GM15510 (cell line): ENCODE results near the gene DLG2.

ENCODE experiments used
- POLR2A ChIP-seq: IDR thresholded peaks from 3 replicates; pipeline ENCODE4 v1.6.1; 2011; ENCODE audit warnings: borderline replicate concordance; ENCODE audit not compliant: insufficient read length; ENCODE audit errors: extremely low read depth

DLG2 gene

DNA sequence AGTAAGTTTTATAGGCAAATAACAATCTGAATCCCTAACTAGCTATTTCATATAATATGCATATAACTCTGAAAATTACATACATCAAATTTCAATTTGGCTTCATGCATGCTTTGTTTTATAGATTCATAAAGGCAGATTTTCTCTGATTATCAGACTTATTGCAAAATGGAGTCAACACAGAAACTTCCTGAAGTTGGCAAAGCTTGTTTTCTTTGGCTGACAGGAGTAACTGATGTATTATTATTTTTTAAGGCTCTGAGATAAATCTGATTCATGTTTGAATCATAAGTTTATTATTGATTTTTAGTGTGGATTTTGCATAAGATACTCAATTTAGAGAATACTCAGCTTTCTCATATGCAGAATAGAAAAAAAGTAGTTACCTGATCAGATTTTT is 1984.6 kb downstream of the DLG2 start:
- TF ChIP-seq POLR2A = no peak

DNA sequence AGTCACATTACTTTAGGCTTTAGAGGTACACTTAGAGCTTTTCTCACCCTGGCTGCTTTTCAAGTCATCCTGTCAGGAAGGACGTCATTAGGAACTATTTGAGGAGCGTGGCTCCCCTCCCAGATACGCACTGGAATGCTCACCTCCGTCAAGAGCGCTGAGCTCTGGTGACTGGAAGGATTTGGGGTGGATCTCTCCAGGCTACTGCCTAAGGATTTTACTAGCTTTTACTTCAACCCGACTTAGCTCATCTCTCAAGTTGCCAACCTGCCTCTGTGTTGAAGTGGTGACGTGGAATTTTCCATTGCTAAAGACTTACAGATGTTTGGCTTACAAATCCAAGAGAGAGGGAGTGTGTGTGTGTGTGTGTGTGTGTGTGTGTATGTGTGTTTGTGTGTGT is 1985.6 kb downstream of the DLG2 start:
- no peak for TF ChIP-seq POLR2A

DNA sequence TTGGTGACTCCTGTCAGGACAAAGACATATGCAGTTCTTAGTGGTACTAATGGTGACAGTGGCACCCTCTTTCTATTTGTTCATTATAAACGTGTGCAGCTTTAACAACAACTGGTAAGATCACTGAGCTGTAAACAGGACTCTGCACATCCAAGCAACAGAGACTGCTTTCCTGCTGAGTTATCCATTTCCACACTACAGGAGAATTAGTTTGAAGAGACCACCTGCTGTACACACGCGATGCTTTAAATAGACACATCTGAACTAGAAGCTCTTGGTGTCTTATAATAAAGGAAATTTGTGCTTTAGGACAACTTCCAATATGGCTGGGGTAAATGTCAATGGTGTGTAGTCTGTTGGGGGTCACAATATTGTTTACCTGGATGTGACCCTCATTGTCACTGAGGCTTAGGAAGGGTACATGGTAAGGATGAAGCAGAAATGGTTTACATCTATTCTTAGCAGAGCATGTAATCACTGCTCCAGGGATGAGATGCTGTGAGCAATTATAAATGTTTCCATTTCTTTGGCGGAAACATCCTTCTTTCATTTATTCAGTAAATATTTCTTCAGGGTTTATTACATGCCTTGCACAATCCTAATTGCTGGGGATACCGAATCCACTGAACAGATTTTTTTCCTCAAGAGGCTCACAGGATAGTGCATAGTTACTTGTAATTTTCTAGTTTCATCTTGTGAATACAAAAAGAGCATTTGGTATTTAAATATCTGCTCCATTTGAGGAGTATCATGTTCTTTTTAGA is 1987.0 kb downstream of the DLG2 start:
- TF ChIP-seq POLR2A = no peak

- no peak for TF ChIP-seq POLR2A
Observed at GRCh38 chr11:83635166-83635565, 1992.0 kb downstream of the DLG2 start.

DNA sequence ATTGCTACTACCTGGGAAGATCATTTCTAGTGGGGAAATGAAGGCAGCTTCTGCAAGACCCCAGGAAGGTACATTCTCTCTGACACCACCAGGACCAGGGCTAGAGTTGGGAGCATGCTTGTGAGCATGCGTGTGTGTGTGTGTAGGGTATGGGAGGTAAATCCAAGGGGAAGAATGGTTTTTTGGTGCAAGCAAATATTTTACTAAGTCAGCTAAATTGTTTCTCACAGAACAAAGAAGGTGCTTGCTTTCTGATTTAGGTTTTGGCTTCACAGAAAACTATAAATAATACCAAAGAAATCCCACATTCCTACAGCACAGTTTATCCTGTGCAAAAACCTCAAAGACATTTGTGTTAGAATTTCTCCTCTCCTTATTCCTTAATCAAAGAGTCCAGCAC is 1996.9 kb downstream of the DLG2 start:
- TF ChIP-seq POLR2A = no peak

DNA sequence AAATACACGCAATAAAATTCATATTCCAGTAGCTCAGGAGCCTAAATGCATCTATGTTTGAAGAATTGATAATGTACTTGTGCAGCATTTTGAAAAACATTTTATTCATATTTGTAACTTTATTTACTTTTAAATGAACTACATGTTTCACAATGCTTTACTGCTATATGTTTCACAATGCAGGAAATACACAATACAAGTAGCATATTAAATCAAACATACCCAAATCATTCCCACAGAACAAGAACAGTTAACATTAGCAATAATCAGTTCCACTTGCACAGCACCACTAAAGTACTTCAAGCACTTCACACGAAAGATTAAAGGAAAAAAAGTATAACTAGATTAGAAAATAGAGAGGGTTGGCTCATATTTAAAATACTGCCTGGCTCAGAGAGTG is 1997.4 kb downstream of the DLG2 start:
- TF ChIP-seq POLR2A = no peak

DNA sequence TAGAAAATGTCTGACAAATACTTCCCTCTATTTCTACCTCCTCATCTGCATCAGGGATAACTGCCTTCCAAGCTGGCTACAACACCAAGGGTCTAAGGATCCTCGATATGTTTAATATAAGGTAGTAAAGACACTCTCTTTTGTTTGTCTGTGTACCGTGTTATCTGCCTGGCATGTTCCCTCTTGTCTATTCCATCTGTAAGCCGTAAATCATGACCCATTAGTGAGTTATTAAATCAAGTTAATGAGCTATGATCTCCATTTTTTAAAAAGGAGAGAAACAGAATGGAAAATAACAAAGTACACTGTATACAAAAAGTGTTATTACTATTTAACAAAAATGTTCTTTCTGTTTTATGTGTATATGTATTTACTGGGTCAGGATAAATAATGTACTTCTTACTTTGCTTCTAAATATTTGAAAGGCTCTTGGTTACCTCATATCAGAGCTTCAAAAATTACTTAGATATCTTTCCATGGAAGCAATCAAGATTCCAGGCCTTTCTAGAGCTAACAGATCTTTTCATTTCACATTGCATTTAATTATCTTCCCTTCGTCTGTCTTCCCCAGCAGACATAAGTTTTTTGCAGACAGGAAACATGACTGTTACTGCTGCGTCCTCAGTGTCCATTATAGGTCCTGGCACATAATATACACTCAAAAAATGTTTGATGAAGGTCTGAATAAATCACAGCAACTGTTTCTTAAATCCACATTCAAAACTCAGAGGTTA is 1998.4 kb downstream of the DLG2 start:
- TF ChIP-seq POLR2A = no peak

GRCh38 chr11:83625336-83625735 is 2001.8 kb downstream of the DLG2 start:
- no peak for TF ChIP-seq POLR2A

- TF ChIP-seq POLR2A = no peak
Observed at GRCh38 chr11:83617671-83618070, 2009.5 kb downstream of the DLG2 start.

DNA sequence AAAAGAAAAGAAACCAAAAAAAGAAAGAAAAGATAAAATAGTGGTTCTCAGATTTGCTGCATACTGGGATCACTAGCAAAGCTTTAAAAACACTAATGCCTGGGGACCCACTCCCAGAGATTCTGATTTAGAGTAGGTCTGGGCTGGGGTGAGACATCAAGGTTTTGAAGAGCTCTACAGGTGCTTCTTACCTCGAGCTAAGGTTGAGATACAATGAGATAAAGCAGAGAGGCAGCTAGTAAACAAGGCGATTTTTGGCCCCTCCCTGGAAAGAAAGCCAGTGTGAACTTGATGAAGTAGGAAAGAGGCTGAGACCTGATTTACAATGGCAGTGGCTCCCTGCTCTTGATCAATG is 2013.4 kb downstream of the DLG2 start:
- no peak for TF ChIP-seq POLR2A

DNA sequence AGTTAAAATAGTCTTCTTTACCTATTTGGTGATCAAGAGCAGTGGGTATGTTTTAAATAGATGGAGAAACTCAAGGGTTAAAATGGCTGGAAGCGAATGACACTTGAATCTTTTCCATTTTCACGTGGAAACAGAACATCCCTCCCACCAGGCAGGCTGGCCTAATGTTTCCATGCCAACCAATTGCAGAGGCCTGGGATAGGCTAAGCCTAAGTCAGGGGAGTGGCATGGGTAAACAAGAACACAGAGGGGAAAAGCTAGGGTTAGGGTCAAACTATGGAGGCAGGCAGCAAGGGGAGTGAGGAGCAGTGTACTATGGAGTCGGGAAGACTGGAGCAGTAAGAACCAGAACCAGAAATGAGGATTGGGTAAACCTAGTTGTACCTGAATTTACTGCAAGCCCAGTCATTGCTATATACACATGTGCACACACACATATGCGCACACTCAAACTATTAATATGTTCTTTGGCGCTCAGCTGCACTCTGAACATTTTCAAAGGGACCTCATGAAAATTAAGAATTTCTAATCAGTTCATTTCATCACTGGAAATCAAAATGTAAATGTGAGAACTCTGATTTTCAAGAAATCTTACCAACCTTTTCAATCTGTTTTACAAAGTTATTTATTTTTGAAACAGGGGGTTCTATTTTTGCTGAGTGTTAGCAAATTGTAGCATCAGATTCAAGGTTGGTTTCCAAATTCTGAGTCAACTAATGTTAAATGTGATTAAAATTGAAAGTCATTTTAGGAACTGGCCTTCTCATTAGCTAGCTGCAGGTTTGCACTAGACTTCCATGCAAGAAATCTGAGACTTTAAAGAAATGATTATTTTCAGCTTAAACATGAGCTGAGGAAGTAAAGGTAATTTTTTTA is 2014.0 kb downstream of the DLG2 start:
- no peak for TF ChIP-seq POLR2A

GRCh38 chr11:83611600-83611999 is 2015.5 kb downstream of the DLG2 start:
- no peak for TF ChIP-seq POLR2A

- no peak for TF ChIP-seq POLR2A
Observed at GRCh38 chr11:83611031-83611430, 2016.1 kb downstream of the DLG2 start.

DNA sequence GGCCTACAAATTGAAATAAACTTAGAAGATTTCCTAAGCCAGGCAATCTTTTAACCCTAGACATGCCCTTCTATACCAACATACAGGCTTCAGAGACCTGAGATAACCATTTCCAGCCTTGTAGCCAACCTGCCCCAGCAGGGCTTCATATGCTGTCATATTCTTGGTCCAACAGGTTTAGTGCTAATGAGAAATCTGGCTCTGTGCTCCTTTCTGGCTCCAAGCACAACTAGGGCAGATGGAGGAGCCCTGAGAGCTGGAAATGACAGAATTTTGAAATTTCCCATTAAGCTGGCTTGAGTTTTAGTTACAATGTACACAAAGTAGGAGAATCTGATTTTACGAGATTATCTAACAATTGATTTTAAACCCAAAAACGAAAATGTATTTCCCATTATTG is 2018.0 kb downstream of the DLG2 start:
- no peak for TF ChIP-seq POLR2A

- TF ChIP-seq POLR2A = no peak
Observed at GRCh38 chr11:83608571-83608970, 2018.6 kb downstream of the DLG2 start.

DNA sequence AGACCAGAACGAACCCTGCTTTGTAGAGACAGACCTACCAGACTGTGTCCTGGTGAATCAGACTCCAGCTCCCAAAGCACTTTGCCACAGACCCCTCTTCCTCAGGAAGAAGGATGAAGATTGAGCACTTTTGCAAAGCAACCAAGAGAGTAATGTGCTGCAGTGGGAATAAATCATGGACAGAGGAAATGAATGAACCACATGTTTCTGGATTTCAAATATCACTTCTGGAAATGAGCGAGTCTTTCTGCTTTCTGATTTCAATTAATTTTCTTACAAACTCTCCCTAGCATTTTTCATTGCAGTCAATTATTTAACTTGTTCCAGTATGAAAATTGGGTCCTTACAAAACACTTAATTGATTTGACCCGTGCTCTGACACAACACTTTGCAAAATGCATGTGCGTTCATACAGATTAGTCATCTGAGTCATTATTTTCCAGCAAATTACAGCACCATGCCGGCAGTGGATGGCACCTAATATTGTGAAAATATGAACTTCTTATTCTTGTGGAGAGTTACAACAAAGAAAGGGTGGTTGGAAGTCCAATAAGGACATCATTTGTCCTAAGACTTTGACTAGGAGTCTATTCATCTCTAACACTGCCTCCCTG is 2025.1 kb downstream of the DLG2 start:
- TF ChIP-seq POLR2A = no peak
